Neutrophil (primary cell): ENCODE results near the gene RMC1.

Experiments
- H3K27ac ChIP-seq: fragments of 200-600 bp; sonication (generic); 2 replicates; pipeline ENCODE4 v1.5.1; 2016; ENCODE audit warnings: mild to moderate bottlenecking, moderate library complexity
- H3K27me3 ChIP-seq: fragments of 200-600 bp; sonication (generic); 2 replicates; pipeline ENCODE4 v1.6.0; 2016; ENCODE audit warnings: mild to moderate bottlenecking
- H3K36me3 ChIP-seq: fragments of 200-600 bp; sonication (generic); 2 replicates; pipeline ENCODE4 v1.5.1; 2017
- H3K4me1 ChIP-seq, 2 experiments: fragments of 200-600 bp in 1 of 2; sonication (generic) in 1 of 2; 1 replicate in 1 of 2; 2 replicates in 1 of 2; pipeline versions ENCODE4 v1.5.1 to v1.6.1; 2013 to 2016; ENCODE audit warnings: low read depth in 1 of 2, low read length in 1 of 2, mild to moderate bottlenecking in 1 of 2, moderate library complexity in 1 of 2; ENCODE audit not compliant: control insufficient read depth in 1 of 2, insufficient read depth in 1 of 2
- H3K4me3 ChIP-seq, 2 experiments: fragments of 200-600 bp in 1 of 2; sonication (generic) in 1 of 2; 1 replicate in 1 of 2; 2 replicates in 1 of 2; pipeline ENCODE4 v1.5.1; 2013 to 2016; ENCODE audit warnings: low read depth in 1 of 2, low read length in 1 of 2, mild to moderate bottlenecking in 1 of 2, moderate library complexity in 1 of 2
- H3K9me3 ChIP-seq: fragments of 200-600 bp; sonication (generic); 2 replicates; pipeline ENCODE4 v1.5.1; 2016
- TF ChIP-seq, protein P1 (sequence below): fragments of 200-600 bp; sonication (generic); IDR thresholded peaks from 2 replicates; pipeline ENCODE4 v1.5.1; 2016; ENCODE audit warnings: antibody characterized with exemption

RMC1 gene

DNA sequence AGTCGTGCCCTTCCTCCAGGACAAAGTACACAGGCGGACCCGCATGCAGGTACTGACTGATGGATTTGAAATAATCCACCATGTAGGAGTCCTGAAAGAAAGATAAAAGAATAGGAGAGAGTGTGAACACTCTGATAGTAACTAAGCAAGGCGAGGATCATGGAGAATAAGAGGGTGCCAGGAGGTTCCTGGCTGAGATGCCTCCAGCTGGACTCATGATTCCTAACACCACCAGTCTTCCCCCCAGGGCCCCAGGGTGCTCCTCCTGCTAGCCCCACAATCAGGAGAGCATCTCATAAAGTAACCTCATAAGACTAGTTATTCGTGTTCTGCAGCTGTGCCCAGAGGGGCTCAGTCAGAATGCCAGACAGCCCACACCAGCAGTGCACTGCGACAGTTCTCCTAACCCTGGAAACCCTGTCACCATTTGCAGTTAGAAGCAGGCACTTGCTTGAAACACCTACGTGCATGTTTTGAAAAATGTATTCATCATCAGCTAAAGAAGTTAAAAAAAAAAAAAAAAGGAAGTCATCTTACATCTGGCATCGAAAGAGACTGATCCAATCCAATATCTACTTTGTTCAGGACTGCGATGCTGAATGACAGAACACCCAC is 36.7 kb downstream of the RMC1 start:
- peaks cover 0 to 10% of the 10 kb centered on the region in 2 experiments for H3K4me1 ChIP-seq
- TF ChIP-seq, protein P1, sequence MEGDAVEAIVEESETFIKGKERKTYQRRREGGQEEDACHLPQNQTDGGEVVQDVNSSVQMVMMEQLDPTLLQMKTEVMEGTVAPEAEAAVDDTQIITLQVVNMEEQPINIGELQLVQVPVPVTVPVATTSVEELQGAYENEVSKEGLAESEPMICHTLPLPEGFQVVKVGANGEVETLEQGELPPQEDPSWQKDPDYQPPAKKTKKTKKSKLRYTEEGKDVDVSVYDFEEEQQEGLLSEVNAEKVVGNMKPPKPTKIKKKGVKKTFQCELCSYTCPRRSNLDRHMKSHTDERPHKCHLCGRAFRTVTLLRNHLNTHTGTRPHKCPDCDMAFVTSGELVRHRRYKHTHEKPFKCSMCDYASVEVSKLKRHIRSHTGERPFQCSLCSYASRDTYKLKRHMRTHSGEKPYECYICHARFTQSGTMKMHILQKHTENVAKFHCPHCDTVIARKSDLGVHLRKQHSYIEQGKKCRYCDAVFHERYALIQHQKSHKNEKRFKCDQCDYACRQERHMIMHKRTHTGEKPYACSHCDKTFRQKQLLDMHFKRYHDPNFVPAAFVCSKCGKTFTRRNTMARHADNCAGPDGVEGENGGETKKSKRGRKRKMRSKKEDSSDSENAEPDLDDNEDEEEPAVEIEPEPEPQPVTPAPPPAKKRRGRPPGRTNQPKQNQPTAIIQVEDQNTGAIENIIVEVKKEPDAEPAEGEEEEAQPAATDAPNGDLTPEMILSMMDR: no peak

DNA sequence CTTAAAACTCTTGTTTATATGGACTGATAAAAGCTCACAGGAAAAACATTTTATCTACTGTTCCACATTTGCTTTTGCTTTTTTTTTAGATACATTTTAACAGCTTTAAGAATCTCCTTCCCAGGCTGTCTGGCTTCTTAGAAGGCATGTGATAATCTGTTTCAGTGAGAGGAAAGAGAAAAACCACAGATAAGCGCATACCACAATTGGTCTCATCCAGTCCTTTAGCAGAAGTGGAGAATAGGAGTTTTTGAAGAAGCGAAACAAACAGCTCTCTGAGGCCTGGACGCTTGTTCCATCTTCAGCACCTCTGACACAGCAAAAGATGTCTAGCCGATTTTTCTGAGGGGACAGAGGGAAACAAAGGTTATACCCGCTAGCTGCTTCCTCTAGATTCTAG is 37.6 kb downstream of the RMC1 start:
- Histone ChIP-seq H3K4me1 (peaks cover 0 to 10% of the 10 kb centered on the region in 2 experiments), H3K27me3 (no peaks in the 10 kb centered on the region), H3K9me3 (no peaks in the 10 kb centered on the region), H3K4me3 (no peak overlapping the region), H3K36me3 (peaks cover 94% of the 10 kb centered on the region), H3K27ac (no peak overlapping the region)
- TF ChIP-seq, protein P1: no peak

More for the DNA sequence above, 36.7 kb downstream of the RMC1 start:
- Histone ChIP-seq H3K9me3 (no peaks in the 10 kb centered on the region), H3K36me3 (peaks cover 94% of the 10 kb centered on the region), H3K27ac (no peak overlapping the region), H3K4me3 (no peak overlapping the region), H3K27me3 (no peaks in the 10 kb centered on the region)

DNA sequence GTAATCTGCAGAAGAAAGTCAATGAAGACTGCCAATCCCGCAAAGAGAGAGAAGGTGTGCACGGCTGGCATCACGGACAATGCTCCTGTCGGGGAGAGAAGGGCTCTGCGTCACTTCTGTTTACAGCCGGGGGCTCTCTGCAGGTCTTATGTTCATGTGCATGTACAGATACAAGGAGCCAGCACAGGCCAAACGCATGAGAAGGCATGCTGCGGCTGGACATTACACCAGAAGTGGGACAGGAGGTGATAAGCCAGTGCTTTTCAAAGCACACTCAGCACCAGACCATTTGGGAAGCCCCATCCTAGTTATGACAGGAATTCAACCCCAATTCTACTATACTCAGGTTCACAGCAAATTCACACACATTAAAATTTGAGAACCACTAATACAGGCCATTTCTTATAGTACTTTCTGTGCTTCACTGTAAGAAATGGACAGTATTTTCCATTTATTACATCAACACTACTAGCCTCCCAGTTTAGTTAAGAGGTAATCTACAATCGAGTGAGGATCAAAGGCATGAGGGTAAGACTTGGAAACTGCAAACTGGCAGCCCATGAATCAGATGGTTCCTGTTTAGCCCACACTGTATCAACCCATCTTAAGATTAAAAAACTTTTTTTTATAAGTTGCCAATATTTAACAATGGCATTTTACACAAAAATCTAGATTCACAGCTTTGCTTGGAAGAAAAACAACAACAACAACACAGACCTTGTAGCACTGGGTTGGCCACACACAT is 38.2 kb downstream of the RMC1 start:
- no peaks in the 10 kb centered on the region for H3K9me3 ChIP-seq
- no peak overlapping the region for H3K4me3 ChIP-seq
- peaks cover 91% of the 10 kb centered on the region for H3K36me3 ChIP-seq
- H3K27ac ChIP-seq: no peak overlapping the region
- TF ChIP-seq, protein P1: no peak
- H3K4me1 ChIP-seq: peaks cover 0 to 10% of the 10 kb centered on the region in 2 experiments
- H3K27me3 ChIP-seq: no peaks in the 10 kb centered on the region

DNA sequence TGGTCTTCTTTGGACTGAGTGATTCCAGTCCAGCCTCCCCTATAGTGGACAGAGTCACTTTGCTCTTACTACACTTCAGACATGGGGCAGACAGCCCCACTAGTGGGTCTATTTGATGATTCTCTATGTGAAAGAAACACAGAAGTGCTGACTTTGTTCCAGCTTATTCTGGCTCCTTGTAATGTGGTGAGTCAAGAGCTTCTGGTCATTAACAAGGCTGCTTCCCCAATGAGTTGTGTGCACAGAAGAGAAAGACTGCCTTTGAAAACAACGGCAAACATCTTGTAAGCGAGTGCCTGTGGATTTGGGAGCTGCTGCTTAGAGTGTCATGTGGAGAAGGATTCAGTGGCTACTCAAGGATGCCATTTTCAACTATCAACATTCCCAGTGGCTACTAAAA is 39.1 kb downstream of the RMC1 start:
- H3K36me3 ChIP-seq: peaks cover 91% of the 10 kb centered on the region
- no peaks in the 10 kb centered on the region for H3K27me3 ChIP-seq
- peaks cover 0 to 10% of the 10 kb centered on the region in 2 experiments for H3K4me1 ChIP-seq
- no peak overlapping the region for H3K27ac ChIP-seq
- no peak overlapping the region for H3K4me3 ChIP-seq
- TF ChIP-seq, protein P1: no peak
- H3K9me3 ChIP-seq: no peaks in the 10 kb centered on the region

DNA sequence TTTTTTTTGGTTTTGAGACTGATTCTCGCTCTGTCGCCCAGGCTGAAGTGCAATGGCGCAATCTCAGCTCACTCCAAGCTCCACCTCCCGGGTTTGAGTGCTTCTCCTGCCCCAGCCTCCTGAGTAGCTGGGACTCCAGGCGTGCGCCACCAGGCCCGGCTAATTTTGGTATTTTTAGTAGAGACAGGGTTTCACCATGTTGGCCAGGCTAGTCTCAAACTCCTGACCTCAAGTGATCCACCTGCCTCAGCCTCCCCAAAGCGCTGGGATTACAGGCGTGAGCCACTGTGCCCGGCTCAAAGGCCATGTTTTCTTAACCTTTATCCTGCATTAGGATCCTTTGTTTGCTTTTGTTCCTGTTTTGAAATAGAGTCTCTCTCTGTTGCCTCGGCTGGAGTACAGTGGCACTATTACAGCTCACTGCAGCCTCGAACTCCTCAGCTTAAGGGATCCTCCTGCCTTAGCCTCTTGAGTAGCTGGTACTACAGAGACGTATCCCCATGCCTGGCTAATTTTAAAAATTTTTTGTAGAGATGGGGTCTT is 42.0 kb downstream of the RMC1 start:
- H3K27me3 ChIP-seq: no peaks in the 10 kb centered on the region
- H3K36me3 ChIP-seq: peaks cover 81% of the 10 kb centered on the region
- peaks cover 0 to 10% of the 10 kb centered on the region in 2 experiments for H3K4me1 ChIP-seq
- TF ChIP-seq, protein P1: no peak
- H3K9me3 ChIP-seq: no peaks in the 10 kb centered on the region
- no peak overlapping the region for H3K4me3 ChIP-seq
- no peak overlapping the region for H3K27ac ChIP-seq
